Glutamatergic neuron (in vitro differentiated cells): ENCODE results near the gene TAGAP. TPM values are rescaled to one million over a fixed set of nuclear protein-coding genes. Genes with fewer than 3 reads are reported as not detected.

Experiments
- DNase-seq: peaks from one replicate; pipeline ENCODE4 v3.0.0; 2022
- H3K27ac Mint-ChIP-seq: one replicate; pipeline ENCODE4 v1.8.0; 2020; ENCODE audit warnings: mild to moderate bottlenecking, mixed read lengths, inconsistent platforms; ENCODE audit not compliant: unreplicated experiment
- H3K27me3 Mint-ChIP-seq: one replicate; pipeline ENCODE4 v1.8.0; 2020; ENCODE audit warnings: mild to moderate bottlenecking, moderate library complexity, mixed read lengths, inconsistent platforms; ENCODE audit not compliant: unreplicated experiment
- H3K36me3 Mint-ChIP-seq: one replicate; pipeline ENCODE4 v1.8.0; 2020; ENCODE audit warnings: mild to moderate bottlenecking, mixed read lengths, inconsistent platforms; ENCODE audit not compliant: unreplicated experiment
- H3K4me1 Mint-ChIP-seq: one replicate; pipeline ENCODE4 v1.8.0; 2020; ENCODE audit warnings: mild to moderate bottlenecking, low read depth, mixed read lengths, inconsistent platforms; ENCODE audit not compliant: unreplicated experiment
- H3K4me3 Mint-ChIP-seq: one replicate; pipeline ENCODE4 v1.8.0; 2020; ENCODE audit warnings: mild to moderate bottlenecking, mixed read lengths, inconsistent platforms; ENCODE audit not compliant: unreplicated experiment
- H3K9me3 Mint-ChIP-seq: one replicate; pipeline ENCODE4 v1.8.0; 2020; ENCODE audit warnings: mild to moderate bottlenecking, moderate library complexity, mixed read lengths, inconsistent platforms; ENCODE audit not compliant: unreplicated experiment
- total RNA-seq: library from RNA; stranded (reverse); fragmentation: NEBNext Ultra II Directional; extraction: Animal tissue kit (Norgen Biotek cat#: 25700); gene quantifications from one replicate; pipeline ENCODE4 v1.2.1, GENCODE V29; 2021; ENCODE audit not compliant: unreplicated experiment
- TF ChIP-seq, protein P1 (sequence below): fragments of 200-600 bp; sonication (generic); IDR thresholded peaks from one replicate; pipeline ENCODE4 v1.5.0; 2021; ENCODE audit not compliant: partially characterized antibody, unreplicated experiment

TAGAP gene
- total RNA-seq, 1 donor from 2014 or later = not detected

DNA sequence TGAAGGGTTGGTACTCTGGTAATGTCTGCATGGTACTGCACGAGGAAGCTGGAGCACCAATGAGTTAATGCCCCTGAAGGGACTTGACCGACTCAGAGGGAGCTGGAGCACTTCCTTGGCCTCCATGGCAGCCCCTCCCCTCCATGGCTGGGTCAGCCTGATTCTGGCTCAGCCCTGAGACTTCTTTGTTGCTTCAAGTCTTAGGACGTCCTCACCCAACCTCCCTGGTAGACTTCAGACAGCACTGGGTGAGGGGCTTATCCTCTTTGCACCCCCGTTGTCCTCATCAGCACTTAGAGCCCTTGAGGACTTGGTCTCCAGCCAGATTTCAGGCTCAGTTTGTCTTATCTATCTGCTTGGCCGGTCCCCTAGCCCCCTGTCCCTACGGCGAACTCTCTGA, 16.4 kb upstream of the TAGAP start:
- H3K36me3 Mint-ChIP-seq = peaks cover 6% of the 10 kb centered on the region
- peaks cover 8% of the 10 kb centered on the region for H3K27me3 Mint-ChIP-seq
- TF ChIP-seq, protein P1, sequence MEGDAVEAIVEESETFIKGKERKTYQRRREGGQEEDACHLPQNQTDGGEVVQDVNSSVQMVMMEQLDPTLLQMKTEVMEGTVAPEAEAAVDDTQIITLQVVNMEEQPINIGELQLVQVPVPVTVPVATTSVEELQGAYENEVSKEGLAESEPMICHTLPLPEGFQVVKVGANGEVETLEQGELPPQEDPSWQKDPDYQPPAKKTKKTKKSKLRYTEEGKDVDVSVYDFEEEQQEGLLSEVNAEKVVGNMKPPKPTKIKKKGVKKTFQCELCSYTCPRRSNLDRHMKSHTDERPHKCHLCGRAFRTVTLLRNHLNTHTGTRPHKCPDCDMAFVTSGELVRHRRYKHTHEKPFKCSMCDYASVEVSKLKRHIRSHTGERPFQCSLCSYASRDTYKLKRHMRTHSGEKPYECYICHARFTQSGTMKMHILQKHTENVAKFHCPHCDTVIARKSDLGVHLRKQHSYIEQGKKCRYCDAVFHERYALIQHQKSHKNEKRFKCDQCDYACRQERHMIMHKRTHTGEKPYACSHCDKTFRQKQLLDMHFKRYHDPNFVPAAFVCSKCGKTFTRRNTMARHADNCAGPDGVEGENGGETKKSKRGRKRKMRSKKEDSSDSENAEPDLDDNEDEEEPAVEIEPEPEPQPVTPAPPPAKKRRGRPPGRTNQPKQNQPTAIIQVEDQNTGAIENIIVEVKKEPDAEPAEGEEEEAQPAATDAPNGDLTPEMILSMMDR = no peak
- H3K4me3 Mint-ChIP-seq = no peak overlapping the region
- H3K4me1 Mint-ChIP-seq = peaks cover 2% of the 10 kb centered on the region
- no peak for DNase-seq
- no peak overlapping the region for H3K27ac Mint-ChIP-seq
- peaks cover 1% of the 10 kb centered on the region for H3K9me3 Mint-ChIP-seq

DNA sequence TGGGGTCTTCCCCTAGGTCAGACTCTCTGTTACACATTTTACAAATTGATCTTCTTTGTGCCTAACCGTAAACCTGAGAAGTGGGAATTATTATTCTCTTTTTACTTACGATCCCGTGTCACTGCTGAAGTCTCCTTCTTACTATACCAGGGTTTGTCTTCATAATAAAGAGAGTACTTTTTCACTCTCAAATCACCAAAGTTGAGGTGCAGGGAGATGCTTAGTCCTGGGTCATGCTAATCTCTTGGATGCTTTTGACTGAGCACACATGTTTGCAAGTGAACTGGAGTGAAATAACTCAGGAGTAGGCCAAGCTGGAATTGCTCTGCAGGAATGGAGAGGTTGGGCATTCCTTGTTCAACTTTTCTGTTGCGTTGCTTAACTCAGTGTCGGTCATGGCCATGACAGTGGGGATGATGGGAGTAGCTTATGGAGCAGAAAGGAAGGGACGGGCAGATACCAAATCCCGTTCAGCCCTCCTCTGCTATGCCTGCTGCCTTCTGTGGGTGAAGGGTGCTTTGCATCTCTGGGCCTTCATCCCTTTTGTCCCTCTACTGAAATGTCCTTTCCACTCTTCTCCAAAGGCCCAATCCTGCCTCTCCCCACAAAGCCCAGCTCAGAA, 15.2 kb upstream of the TAGAP start:
- H3K4me1 Mint-ChIP-seq = no peaks in the 10 kb centered on the region
- peaks cover 6% of the 10 kb centered on the region for H3K36me3 Mint-ChIP-seq
- TF ChIP-seq, protein P1 = no peak
- H3K9me3 Mint-ChIP-seq = peaks cover 1% of the 10 kb centered on the region
- DNase-seq = no peak
- no peak overlapping the region for H3K27ac Mint-ChIP-seq
- H3K4me3 Mint-ChIP-seq = no peak overlapping the region
- peaks cover 8% of the 10 kb centered on the region for H3K27me3 Mint-ChIP-seq

DNA sequence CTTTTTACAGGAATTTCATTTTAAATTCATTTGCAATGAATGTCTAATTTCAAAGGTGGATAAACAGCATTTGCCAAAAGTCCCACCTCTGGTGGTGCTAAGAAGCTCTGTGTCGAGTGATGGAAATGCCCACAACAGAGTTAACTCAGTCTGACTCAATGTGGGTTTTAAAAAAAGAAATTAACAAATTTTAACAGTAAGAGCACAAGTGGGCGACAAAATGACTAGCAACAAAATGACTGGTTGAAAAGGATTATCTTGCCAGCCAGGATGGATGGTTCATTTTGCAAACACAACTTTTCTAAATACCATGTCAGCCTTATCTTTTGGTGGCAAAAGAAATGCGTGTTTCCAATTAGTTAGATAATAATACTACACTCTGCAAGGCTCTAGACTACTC, 14.3 kb upstream of the TAGAP start:
- Mint-ChIP-seq H3K27me3 (peaks cover 8% of the 10 kb centered on the region), H3K4me3 (no peak overlapping the region)

DNA sequence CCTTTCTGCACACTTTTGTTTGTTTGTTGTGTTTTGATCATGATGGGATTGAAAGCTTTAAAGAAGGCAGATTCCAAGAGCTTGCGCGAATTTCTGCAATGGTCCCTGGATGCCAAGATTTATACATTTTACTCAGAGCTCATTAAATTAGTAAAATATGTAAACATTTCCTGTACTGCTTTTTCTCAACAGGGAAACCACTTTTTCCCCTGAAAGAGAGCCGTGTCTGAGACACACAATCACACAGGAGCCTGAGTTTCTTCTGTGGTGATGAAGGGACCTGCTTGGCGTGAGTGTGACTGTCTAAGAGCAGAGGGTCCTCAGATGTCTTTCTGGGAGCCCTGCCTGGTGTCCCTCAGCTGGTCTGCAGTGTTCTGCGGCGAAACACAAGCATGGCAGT, 12.1 kb upstream of the TAGAP start:
- TF ChIP-seq, protein P1 = no peak
- peaks cover 1% of the 10 kb centered on the region for H3K9me3 Mint-ChIP-seq
- H3K27ac Mint-ChIP-seq = no peak overlapping the region
- no peak for DNase-seq
- peaks cover 6% of the 10 kb centered on the region for H3K36me3 Mint-ChIP-seq
- H3K4me1 Mint-ChIP-seq = no peaks in the 10 kb centered on the region
- H3K27me3 Mint-ChIP-seq = peaks cover 3% of the 10 kb centered on the region
- H3K4me3 Mint-ChIP-seq = no peak overlapping the region

More for the DNA sequence above, 14.3 kb upstream of the TAGAP start:
- H3K9me3 Mint-ChIP-seq = peaks cover 1% of the 10 kb centered on the region
- TF ChIP-seq, protein P1 = no peak
- DNase-seq = no peak
- peaks cover 6% of the 10 kb centered on the region for H3K36me3 Mint-ChIP-seq
- no peaks in the 10 kb centered on the region for H3K4me1 Mint-ChIP-seq
- H3K27ac Mint-ChIP-seq = no peak overlapping the region

DNA sequence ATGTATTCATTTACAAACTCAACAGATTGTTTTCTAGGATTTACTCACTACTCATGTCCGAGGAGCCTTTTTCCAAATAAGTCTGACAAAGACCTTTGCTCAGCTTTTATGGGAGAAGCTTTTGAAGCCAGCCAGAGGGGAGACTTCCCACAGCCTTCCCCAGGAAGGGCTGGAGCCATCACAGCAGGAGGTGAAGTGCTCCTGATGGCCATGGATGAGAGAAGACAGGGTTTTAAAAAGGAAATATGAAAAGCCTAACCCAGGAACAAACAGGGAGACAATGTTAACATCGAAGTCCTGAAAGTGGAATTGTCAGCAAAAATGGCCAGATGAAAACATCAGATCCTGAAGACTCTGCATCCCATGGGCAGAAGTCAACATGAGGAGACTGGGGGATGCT, 11.6 kb upstream of the TAGAP start:
- no peak overlapping the region for H3K27ac Mint-ChIP-seq
- peaks cover 6% of the 10 kb centered on the region for H3K36me3 Mint-ChIP-seq
- H3K9me3 Mint-ChIP-seq = peaks cover 1% of the 10 kb centered on the region
- peaks cover 3% of the 10 kb centered on the region for H3K27me3 Mint-ChIP-seq
- TF ChIP-seq, protein P1 = no peak
- H3K4me3 Mint-ChIP-seq = no peak overlapping the region
- no peaks in the 10 kb centered on the region for H3K4me1 Mint-ChIP-seq
- DNase-seq = no peak
